B cell (primary cell): Measurements from ENCODE around the gene WNT16. TPM values are rescaled to one million over a fixed set of nuclear protein-coding genes. Genes with fewer than 3 reads are reported as not detected.

Experiments used
- ATAC-seq: fragments of 200-7000 bp; cut with Tn5 transposase; one replicate; pipeline ENCODE4 v1.10.0; 2021; ENCODE audit warnings: low read depth, mild to moderate bottlenecking, moderate number of reproducible peaks, moderate library complexity
- CTCF ChIA-PET: fragments of 350-600 bp; sonication (Branson Sonifier 250); formaldehyde crosslinking; loops from one replicate; lab custom pipeline; 2021; ENCODE audit warnings: antibody characterized with exemption, inconsistent platforms; lab: Charles Lee
- POLR2A ChIA-PET: fragments of 350-600 bp; sonication (Branson Sonifier 250); formaldehyde crosslinking; loops from one replicate; lab custom pipeline; 2021; ENCODE audit warnings: antibody characterized with exemption; lab: Charles Lee
- DNase-seq: peaks from one replicate; pipeline ENCODE4 v3.0.0; 2013
- H2AFZ ChIP-seq: 2 replicates; pipeline ENCODE4 v1.6.1; 2012; ENCODE audit warnings: mild to moderate bottlenecking, low read depth, low read length; ENCODE audit not compliant: insufficient read depth, poor library complexity, severe bottlenecking
- H3K27ac ChIP-seq, 2 donors: 1 replicate in 1 of 2; 2 replicates in 1 of 2; pipeline ENCODE4 v1.5.1; 2012 to 2013; ENCODE audit warnings: low read length in 2 of 2, mild to moderate bottlenecking in 2 of 2, moderate library complexity in 1 of 2
- H3K27me3 ChIP-seq, 4 experiments: fragments of 200-600 bp in 1 of 4; sonication (generic) in 1 of 4; replicated peaks in 1 of 4; 1 replicate in 2 of 4; 2 replicates in 2 of 4; pipeline versions ENCODE4 v1.6.1 to v1.7.0; 2013 to 2016; ENCODE audit warnings: low read length in 3 of 4, mild to moderate bottlenecking in 2 of 4, mixed read lengths in 1 of 4, moderate library complexity in 1 of 4; ENCODE audit not compliant: insufficient read depth in 4 of 4, control insufficient read depth in 3 of 4; ENCODE audit errors: control extremely low read depth in 1 of 4
- H3K36me3 ChIP-seq, 2 experiments: replicated peaks in 1 of 2; 1 replicate in 1 of 2; 2 replicates in 1 of 2; pipeline versions ENCODE4 v1.6.1 to v1.7.1; 2013; ENCODE audit warnings: low read length in 1 of 2; ENCODE audit not compliant: insufficient read depth in 2 of 2, control insufficient read depth in 1 of 2; ENCODE audit errors: control extremely low read depth in 1 of 2, extremely low read depth in 1 of 2
- H3K4me1 ChIP-seq, 2 donors: fragments of 200-600 bp in 1 of 2; sonication (generic) in 1 of 2; 1 replicate in 1 of 2; 2 replicates in 1 of 2; pipeline versions ENCODE4 v1.5.1 to v1.6.1; 2013 to 2017; ENCODE audit warnings: low read length in 2 of 2; ENCODE audit not compliant: control insufficient read depth in 2 of 2, insufficient read depth in 2 of 2
- H3K4me2 ChIP-seq: replicated peaks from 2 replicates; pipeline ENCODE3; 2012; ENCODE audit warnings: mild to moderate bottlenecking, low read depth, low read length; ENCODE audit not compliant: poor library complexity, severe bottlenecking
- H3K4me3 ChIP-seq, 5 experiments: fragments of 200-600 bp in 1 of 5; sonication (generic) in 1 of 5; 1 replicate in 3 of 5; 2 replicates in 2 of 5; pipeline versions ENCODE4 v1.5.1 to v1.7.0; 2011 to 2016; ENCODE audit warnings: low read length in 4 of 5, mild to moderate bottlenecking in 4 of 5, low read depth in 2 of 5, control low read depth in 1 of 5, moderate library complexity in 1 of 5; ENCODE audit not compliant: insufficient read depth in 1 of 5; ENCODE audit errors: control extremely low read depth in 1 of 5, extremely low read depth in 1 of 5
- H3K79me2 ChIP-seq: fragments of 200-600 bp; sonication (generic); one replicate; pipeline ENCODE4 v1.6.0; 2016; ENCODE audit warnings: low read length; ENCODE audit not compliant: control insufficient read depth, insufficient read depth
- H3K9ac ChIP-seq: fragments of 200-600 bp; sonication (generic); 2 replicates; pipeline ENCODE4 v1.6.1; 2017; ENCODE audit warnings: mild to moderate bottlenecking, low read length, moderate library complexity
- H3K9me3 ChIP-seq, 3 donors: one replicate each; pipeline versions ENCODE4 v1.6.1 to v1.7.1; 2013; ENCODE audit warnings: low read length in 2 of 3; ENCODE audit not compliant: control insufficient read depth in 2 of 3, insufficient read depth in 1 of 3; ENCODE audit errors: control extremely low read depth in 1 of 3
- H4K20me1 ChIP-seq: 2 replicates; pipeline ENCODE4 v1.6.0; 2012; ENCODE audit warnings: mild to moderate bottlenecking, low read length; ENCODE audit not compliant: insufficient read depth, control insufficient read depth, poor library complexity, severe bottlenecking
- H3K27ac Mint-ChIP-seq: one replicate; pipeline ENCODE4 v1.8.0; 2021; ENCODE audit warnings: mixed read lengths
- H3K27me3 Mint-ChIP-seq: one replicate; pipeline ENCODE4 v1.8.0; 2021; ENCODE audit warnings: mixed read lengths
- H3K4me1 Mint-ChIP-seq: one replicate; pipeline ENCODE4 v1.8.0; 2021; ENCODE audit warnings: mixed read lengths
- H3K4me3 Mint-ChIP-seq: one replicate; pipeline ENCODE4 v1.8.0; 2021; ENCODE audit warnings: mixed read lengths
- H3K9me3 Mint-ChIP-seq: one replicate; pipeline ENCODE4 v1.8.0; 2022; ENCODE audit warnings: mixed read lengths; ENCODE audit not compliant: insufficient read depth
- CTCF ChIP-seq: fragments of 200-600 bp; IDR thresholded peaks from one replicate; pipeline ENCODE4 v1.8.0; 2022; ENCODE audit warnings: antibody characterized with exemption, mild to moderate bottlenecking
- EZH2 ChIP-seq: IDR thresholded peaks from 2 replicates; pipeline ENCODE4 v1.6.1; 2012; ENCODE audit warnings: borderline replicate concordance, low read depth, mild to moderate bottlenecking, moderate library complexity, low read length; ENCODE audit not compliant: insufficient read depth, poor library complexity, severe bottlenecking
- WGBS: methylation state at CpG from one replicate; pipeline ENCODE4 v1.1.5; 2013; ENCODE audit warnings: missing lambda C conversion rate; ENCODE audit not compliant: insufficient coverage; 5-methylcytosine and 5-hydroxymethylcytosine counted together
- intact Hi-C: fragments of 100-400 bp; cut with micrococcal nuclease; formaldehyde crosslinking; loops from one replicate; pipeline ENCODE4 v1.10.0; 2022
- polyA plus RNA-seq: library from polyadenylated mRNA; depleted of rRNA; stranded (reverse); fragments of >200 nt; gene quantifications from 2 replicates; pipeline ENCODE4 v1.2.3, GENCODE V29; 2012
- total RNA-seq, 2 donors: library from RNA; stranded (reverse); fragments of 120-200 nt in 1 of 2; gene quantifications; 1 replicate in 1 of 2; 2 replicates in 1 of 2; pipeline versions ENCODE4 v1.2.3 to v1.2.4, GENCODE V29; 2013 to 2022

WNT16 gene
- total and polyA plus RNA-seq, 2 donors (not counting 1 experiment from before 2014, with no cell fraction given) = 4.2 to 6.9 TPM

GRCh38 chr7:121330053-121330833 lies 1.4 kb downstream of the WNT16 start:
- Histone ChIP-seq H4K20me1 (no peaks in the 10 kb centered on the region), H3K4me3 (peak overlapping the region; percentile 54 to 97 (median 86)), H3K4me1 (peaks cover 20 to 21% of the 10 kb centered on the region in 2 donors), H3K4me2 (peak overlapping the region; percentile 90), H2AFZ (peak overlapping the region; percentile 86), H3K9me3 (no peaks in the 10 kb centered on the region), H3K27ac (peak overlapping the region; percentile 25 to 32), H3K36me3 (no peaks in the 10 kb centered on the region), H3K27me3 (peaks cover 0 to 3% (median 0%) of the 10 kb centered on the region in 4 experiments), H3K79me2 (peaks cover 23% of the 10 kb centered on the region), H3K9ac (peak overlapping the region; percentile 76)
- Mint-ChIP-seq H3K9me3 (no peaks in the 10 kb centered on the region), H3K27ac (peak overlapping the region; percentile 92), H3K4me1 (peaks cover 47% of the 10 kb centered on the region), H3K27me3 (peaks cover 13% of the 10 kb centered on the region), H3K4me3 (peak overlapping the region; percentile 91)
- CTCF ChIA-PET = interaction anchor here (0.6 to 3.1 kb wide), 26 partner anchors 15 to 224 kb away, joined by 3 to 24 read pairs (median 4); no protein-coding TSS in a partner anchor
- POLR2A ChIA-PET = interaction anchor here (0.7 to 0.8 kb wide), 2 partner anchors 152 to 191 kb away, joined by 7 read pairs; no protein-coding TSS in a partner anchor
- 2% methylated on average over 34 of the region's 52 CpGs for WGBS
- DNase-seq (peak; percentile 53), ATAC-seq (peak; percentile 59)
- TF ChIP-seq CTCF (no peak), EZH2 (no peak)
- intact Hi-C loops = loop anchor here (5.0 to 10.0 kb wide), 2 partner anchors 67 to 535 kb away; partner anchors contain the start of gene FAM3C
